GM20000 (cell line): ENCODE data around the gene ZNF511.
"Not testable (repeated sequence)": the region's sequence is repeated elsewhere in the genome, so short reads cannot be mapped to it uniquely, and the experiment has no call there.

Source experiments
- DNase-seq: peaks from one replicate; pipeline ENCODE4 v3.0.0; 2012; ENCODE audit warnings: low spot score
- CTCF ChIP-seq: IDR thresholded peaks from 2 replicates; pipeline ENCODE4 v1.5.1; 2012; ENCODE audit warnings: mild to moderate bottlenecking, control low read depth; ENCODE audit errors: extremely low read depth, missing control alignments

Gene ZNF511

GRCh38 chr10:133264461-133264860 lies 44.3 kb upstream of the ZNF511 start:
- TF ChIP-seq CTCF, result no peak
- no peak for DNase-seq

GRCh38 chr10:133265052-133265451 lies 43.7 kb upstream of the ZNF511 start:
- not testable (repeated sequence) for DNase-seq

- TF ChIP-seq CTCF, result no peak
- no peak for DNase-seq
These were observed 42.5 kb upstream of the ZNF511 start for GRCh38 chr10:133266056-133266795.

GRCh38 chr10:133267293-133267692 lies 41.4 kb upstream of the ZNF511 start:
- TF ChIP-seq CTCF, result no peak
- DNase-seq, result no peak

GRCh38 chr10:133267829-133268228 lies 40.9 kb upstream of the ZNF511 start:
- no peak for TF ChIP-seq CTCF
- DNase-seq, result no peak

- no peak for DNase-seq
- TF ChIP-seq CTCF, result no peak
These were observed 40.2 kb upstream of the ZNF511 start for GRCh38 chr10:133268532-133268931.

GRCh38 chr10:133269367-133269766 lies 39.3 kb upstream of the ZNF511 start:
- no peak for DNase-seq
- no peak for TF ChIP-seq CTCF

- TF ChIP-seq CTCF, result no peak
- no peak for DNase-seq
These were observed 38.5 kb upstream of the ZNF511 start for GRCh38 chr10:133270204-133270603.
